ENCODE results near the gene CPNE5.

- TF ChIP-seq CTCF (conservative IDR thresholded peaks at IDR 0.05) (no peak), ZFX (IDR thresholded peaks at IDR 0.05) (no peak)
Observed at GRCh38 chr6:36774331-36774730, 64.9 kb downstream of the CPNE5 start.
